Measurements from ENCODE around the gene SART3. TPM values are rescaled to one million over a fixed set of nuclear protein-coding genes. Genes with fewer than 3 reads are reported as not detected.
"Not testable (repeated sequence)": the region's sequence is repeated elsewhere in the genome, so short reads cannot be mapped to it uniquely, and the experiment has no call there.

Gene SART3
- total RNA-seq, 1 donor from 2014 or later = 43.5 TPM

DNA sequence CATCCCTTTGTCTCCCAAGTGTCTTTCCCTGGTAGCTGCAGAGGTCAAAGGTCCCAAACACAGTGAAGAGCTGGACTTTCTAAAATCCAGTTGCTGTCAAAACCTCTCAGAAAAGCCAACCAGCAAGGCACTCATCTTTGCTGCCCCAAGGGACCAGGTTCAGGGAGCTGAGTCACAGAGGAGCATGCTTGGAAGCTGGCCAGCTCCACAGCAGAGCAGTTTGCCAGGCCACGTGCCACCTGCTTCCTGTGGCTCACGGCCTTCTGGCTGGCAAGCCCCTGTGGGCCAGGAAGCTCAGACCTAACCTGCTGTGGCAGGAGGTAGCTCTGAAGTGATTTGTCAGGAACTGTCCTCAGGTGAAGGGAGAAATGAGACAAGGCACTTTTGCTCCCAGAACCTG is 5.0 kb upstream of the SART3 start:
- DNase-seq (ENCODE audit: low spot score) = peak; percentile 91

DNA sequence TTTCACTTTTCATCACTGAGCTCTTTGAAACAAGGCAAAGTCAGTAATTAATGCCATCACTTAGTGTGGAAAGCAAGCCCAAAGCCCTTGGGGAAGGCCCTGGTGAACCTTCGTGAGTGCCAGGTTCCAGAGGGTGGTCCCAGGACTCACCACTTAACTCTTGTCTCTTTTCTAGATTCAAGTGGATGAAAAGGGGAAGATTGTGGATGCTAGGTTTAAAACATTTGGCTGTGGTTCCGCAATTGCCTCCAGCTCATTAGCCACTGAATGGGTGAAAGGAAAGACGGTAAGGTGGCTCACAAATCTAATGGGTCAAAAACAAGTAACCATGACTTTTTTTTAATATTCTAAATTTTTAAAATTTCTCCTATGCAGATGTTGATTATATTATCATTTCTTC is 4.2 kb upstream of the SART3 start:
- peak; percentile 26 for DNase-seq (ENCODE audit: low spot score)

DNA sequence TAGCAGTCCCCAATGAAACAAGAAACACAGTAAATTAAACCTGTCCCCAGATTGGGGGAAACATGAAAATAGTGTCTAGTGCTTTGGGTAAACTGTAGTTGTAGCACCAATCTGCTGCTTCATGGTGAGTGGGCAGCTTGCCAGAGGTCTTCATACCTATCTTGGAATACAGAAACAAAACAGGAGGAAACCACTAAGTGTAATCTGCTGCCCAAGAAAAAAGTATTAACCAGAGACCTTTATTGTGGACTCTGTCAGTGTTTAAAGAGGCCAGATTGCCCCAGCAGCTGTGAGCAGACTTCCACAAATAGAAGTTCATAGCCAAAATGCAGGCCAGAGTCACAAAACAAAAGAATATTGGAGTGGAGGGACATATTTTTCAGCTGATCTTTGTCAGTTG is 3.8 kb upstream of the SART3 start:
- peak; percentile 12 for DNase-seq (ENCODE audit: low spot score)

DNA sequence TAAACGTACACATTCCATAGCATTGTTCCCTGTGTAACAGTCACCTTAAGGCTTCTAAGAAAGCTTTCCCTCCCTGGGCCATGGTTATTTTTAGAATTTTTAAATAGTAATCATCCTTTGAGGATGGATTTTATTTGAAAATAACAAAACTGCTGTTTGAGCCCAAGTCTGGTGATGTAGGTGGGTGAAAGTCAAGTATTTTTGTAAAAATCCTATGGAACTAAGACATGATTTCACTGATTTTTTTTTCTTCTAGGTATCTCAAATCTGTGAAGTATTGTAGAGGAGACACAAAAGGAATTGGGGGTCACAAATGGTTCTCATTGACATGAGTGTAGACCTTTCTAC is 2.8 kb upstream of the SART3 start:
- DNase-seq (ENCODE audit: low spot score) = no peak

DNA sequence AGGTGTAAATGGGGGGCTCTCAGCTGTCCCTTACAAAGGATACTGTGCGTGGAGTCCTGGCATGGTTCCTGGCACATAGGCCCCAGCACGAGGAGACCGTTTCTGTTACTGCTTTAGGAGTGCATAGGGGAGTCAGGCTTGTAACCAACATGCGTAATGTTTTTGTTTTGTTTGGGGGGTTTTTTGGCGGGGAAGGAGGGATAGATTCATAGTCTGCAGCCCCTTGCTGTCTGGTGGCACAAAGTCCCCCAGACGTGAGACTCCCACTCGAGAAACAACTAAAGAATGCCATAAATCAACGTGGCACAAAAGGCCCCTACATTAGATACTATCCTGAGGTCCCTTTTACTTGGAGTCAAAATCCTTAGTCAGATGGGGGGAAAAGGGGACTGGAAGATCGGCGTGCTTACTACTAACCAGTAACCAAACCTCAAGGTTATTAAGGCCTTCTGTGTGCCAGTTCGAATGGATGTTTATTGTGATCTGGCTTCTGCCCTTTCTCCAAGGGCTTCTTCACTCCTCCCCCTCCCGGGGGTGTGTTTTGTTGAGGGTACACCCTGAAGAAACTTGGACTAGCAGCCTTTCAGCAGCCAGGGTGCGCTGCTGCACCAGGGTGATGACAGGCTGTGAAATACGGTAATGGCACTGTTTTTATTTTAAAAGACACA is 2.3 kb upstream of the SART3 start:
- no peak for DNase-seq (ENCODE audit: low spot score)

DNA sequence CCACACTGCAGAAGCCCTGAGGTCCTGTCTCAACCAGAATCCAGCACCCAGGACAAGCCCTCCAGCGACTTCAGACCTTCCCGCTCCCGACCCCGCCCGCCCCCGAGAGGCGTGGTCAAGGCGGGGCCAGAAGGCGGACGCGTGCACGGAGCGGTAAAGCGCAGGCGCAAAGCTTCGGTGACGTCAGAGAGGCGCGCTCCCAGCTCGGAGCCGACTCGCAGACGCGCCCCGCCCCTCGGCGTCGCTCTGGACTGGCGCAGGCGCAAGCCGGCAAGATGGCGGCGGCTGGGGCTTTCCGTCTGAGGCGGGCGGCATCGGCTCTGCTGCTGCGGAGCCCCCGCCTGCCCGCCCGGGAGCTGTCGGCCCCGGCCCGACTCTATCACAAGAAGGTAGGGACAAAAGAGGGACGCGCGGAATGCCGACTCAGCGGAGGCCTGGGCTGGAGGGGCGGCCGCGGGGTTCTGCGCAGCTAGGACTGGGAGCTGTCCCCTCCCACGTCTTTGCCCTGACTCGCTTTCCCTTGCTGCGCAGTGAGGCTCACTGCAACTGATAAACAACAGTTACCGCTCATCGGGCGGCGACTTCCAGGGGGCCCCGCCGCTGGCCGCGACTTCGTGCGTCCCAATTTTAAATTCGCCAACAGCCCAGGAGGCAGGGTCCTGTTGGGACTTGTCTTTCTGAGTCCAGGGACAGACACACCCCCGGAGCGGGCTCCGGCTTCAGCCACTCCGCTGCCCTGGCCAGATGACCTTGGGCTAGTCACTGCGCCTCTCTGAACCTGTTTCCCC is 1.6 kb upstream of the SART3 start, which contains the start of gene ISCU:
Gene ISCU, plus strand, starts transcription at position 249 of the 788 bp plus-strand sequence. Its CDS starts 27 bp downstream, at position 276.
- DNase-seq (ENCODE audit: low spot score) = peak; percentile 100

DNA sequence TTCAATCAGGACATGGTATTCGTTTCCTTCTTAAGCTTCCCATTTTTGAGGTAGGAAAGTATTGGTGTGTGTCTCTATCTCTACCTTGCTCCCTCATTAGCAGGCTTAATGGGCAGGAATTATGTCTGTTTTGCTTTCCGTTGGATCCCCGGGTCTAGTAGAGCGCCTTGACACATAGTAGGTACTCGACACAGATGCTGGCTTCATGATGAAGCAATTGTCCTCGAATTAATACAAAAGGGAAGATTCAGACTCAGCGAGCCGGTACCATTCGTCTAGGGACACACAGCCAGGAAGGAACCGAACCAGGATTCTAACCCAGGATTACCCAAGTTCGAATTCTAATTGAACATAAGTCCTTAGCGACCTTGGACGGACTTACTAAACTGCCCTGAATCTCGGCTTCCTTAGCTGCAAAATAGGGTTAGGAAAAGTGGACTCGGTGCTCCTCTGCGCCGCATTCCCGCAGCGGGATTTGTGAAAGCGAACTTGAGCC is 927 bp upstream of the SART3 start:
- DNase-seq (ENCODE audit: low spot score) = no peak

DNA sequence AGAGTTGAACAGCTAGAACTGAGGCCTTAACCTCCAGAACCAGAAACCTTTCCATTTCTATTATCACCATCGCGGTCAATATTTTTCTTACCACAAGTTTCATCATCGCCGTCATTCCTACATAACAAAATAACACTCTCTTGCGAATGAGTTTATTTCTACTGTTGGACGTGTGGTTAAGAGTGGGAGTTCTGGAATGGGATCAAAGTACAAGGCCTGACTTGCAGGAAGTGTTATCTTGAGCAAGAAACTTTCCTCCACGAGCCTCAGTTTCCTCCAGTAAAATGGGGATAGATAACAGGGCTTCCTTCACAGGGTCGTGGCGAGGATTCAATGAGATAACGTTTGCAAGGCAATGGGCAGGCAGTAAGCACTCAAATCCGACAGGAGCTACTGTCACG is 652 bp downstream of the SART3 start:
- no peak for DNase-seq (ENCODE audit: low spot score)

DNA sequence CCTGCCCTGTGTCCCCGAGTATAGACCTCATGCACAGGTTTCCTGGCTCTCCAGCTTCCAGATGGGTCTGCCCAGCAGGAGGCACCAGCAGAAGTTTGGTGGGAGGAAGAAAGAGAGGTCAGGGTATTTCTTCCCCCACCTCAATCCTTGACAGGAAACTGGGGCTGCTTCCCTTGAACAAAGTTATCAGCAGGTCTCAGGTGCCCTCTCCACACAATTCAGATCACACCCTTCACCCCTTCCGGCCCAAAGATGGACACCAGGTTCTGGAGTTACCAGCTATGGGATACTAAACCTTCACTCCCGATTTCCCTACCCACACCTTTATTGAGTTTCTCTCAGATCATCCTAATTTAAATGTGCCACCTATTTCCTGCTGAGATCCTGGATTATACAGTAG is 1.2 kb downstream of the SART3 start:
- DNase-seq (ENCODE audit: low spot score) = no peak

DNA sequence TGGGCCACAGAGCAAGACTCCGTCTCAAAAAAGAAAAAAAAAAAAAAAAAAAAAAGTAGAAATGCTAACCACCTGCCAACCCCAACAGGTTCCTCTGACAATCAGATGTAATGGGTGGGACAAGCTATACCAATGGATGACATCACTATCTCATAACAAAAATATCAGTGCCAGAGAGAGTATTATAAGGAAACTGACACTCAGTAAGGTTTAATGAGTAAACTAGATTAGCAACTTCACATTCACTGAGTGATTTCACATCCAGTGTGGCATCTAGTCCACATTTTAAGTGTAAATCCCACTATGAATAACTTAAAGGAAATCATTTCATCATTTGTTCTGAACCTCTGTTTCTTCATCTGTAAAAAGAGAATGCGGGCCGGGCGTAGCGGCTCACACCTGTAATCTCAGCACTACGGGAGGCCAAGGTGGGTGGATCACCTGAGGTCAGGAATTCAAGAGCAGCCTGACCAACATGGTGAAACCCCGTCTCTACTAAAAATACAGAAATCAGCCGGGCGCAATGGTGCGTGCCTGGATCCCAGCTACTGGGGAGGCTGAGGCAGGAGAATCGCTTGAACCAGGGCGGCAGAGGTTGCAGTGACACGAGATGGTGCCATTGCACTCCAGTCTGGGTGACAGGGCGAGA is 1.8 kb downstream of the SART3 start:
- no peak for DNase-seq (ENCODE audit: low spot score)

DNA sequence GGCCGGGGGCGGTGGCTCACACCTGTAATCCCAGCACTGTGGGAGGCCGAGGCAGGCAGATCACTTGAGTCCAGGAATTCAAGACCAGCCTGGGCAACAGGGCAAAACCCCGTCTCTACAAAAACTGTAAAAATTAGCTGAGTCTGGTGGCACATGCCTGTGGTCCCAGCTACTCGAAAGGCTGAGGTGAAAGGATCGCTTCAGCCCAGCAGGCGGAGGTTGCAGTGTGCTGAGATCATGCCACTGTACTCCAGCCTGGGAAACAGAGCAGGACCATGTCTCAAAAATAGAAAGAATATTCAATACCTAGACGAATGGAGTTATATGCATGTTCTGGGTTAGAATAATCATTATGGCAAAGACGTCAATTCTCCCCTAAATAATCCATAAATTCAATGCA is 5.6 kb downstream of the SART3 start:
- not testable (repeated sequence) for DNase-seq (ENCODE audit: low spot score)

DNA sequence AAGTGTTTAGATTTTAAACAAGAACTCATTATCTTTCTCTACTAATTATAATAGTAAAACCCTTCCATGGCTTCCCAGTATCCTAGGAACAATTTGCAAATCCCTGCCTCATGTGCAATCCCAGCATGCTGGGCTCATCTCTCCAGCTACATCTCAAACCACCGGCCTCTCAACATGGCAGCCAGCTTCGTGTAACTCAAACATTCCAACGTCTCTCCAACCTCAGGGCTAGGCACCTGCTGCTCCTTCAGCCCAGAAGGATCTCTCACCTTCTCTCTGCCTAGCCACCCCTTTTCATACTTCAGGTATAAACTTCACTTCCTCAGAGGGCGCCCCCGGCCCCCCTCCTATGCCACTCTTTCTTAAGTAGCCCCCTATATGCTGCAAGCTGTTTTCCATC is 7.2 kb downstream of the SART3 start:
- no peak for DNase-seq (ENCODE audit: low spot score)

DNA sequence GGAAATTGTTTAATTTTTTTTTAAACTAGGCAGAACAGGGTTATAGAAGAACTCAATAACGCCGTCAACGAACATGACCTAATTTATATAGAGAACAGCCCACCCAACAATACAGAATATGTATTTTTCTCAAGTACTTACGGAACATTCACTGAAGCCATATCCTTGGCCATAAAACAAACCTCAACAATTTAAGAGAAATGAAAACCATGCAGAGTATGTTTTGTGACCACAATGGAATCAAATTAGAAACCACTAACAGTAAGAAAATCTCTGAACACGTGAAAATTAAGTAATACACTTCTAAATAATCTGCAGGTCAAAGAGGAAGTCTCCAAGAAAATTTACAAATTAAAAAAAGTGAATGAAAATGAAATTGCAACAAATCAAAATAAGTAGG is 9.4 kb downstream of the SART3 start:
- no peak for DNase-seq (ENCODE audit: low spot score)

DNA sequence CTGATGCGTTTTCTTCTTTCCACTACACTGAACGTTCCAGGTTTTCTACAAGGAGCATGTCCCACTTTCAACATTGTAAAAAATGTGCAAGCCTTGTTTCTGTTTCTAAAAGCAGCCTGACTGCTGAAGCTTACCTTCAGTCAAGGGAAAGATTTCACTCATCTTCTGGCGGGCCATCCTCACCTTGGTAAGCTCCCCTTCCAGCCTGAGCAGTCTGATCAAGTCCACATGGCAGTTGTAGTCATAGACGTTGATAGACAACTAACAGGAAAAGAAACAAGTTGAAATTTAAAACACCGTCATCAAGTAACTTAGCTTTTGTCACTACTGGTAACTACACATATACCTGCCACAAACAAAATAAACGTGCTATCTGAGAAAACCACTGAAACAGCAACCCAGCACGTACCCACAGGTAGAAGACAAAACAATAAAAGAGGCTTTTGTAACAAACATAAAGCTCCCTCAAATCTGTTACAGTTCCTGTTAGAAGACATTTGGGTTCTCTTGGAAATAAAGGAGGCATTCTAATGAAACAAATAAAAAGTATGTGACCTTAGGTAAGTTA is 11.9 kb downstream of the SART3 start:
- DNase-seq (ENCODE audit: low spot score) = no peak

DNA sequence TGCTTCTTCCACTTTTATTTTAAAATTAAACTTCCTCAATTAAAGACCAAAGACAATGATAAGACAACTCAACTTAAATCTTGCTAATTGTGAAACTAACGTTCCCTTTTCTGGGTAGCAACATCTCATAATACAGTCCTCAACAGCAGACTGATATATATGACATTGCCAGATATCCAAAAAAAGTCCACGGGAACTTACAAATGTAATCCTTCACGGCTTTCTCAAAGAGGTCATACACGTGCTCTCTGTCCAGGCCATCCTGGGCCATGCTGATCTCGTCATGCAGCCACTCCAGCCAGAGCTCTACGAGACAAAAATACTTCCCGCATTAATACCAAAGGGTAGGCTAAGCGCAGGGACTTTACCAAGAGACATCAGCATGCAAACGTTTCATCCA is 13.3 kb downstream of the SART3 start:
- DNase-seq (ENCODE audit: low spot score) = no peak

DNA sequence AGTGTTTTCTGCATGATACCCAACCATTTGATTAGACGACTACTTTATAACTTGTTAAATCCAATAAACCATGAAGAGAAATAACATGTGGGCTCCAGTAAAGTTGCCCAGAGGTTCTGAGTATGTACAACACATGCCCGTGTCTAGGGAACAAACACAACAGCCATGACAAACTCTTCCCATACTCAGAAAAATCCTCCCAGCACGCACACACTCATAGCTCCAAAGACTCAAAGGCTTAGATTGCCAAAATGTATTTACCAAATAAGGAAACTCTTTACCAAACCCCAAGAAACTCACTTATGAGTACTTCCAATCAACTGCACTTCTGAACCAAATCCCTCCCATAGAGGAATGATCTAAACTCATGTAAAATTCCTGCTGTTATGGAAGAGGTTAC is 17.3 kb downstream of the SART3 start:
- no peak for DNase-seq (ENCODE audit: low spot score)

DNA sequence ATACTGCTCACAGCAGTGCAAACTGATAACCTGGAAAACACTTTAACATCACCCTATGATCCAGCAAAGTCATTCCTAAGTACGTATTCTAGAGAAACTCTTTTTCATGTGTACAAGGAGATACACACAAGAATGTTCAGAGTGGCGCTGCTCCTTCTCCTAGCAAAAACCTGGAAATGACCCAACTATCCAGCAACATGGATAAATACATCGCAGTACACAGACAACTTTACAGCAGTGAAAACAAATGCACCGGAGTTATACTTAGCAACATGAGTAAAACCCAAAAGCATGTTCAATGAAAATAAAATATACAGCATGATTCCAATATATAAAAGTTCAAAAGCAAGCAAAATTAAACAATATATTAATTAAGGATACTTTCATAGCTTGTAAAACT is 18.7 kb downstream of the SART3 start:
- DNase-seq (ENCODE audit: low spot score) = no peak

DNA sequence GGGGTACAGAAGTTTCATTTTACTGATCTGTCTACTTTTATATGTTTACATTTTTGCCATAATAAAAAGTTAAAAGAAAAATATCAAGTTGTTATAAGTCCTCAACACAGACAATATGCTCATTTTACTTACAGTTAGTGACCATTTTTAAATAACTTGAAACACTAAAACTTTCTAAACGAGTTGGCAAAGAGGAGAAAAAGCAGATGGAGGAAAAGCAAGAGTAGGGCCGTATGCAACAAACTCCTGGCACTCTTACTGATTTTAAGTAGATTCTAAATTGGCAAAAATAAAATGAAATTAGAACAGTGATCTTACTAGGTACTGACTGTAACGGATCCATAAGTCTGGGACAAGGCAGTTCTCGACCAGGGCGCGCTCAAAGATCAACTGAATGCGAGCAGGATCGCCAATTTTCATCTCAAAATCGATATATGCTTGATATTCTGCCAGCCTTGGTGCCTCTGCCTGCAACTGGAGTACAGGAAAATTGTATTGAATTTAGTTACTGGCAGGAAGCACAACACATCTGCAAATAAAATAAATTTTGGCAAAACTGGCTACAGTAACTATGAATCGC is 22.3 kb downstream of the SART3 start:
- no peak for DNase-seq (ENCODE audit: low spot score)

DNA sequence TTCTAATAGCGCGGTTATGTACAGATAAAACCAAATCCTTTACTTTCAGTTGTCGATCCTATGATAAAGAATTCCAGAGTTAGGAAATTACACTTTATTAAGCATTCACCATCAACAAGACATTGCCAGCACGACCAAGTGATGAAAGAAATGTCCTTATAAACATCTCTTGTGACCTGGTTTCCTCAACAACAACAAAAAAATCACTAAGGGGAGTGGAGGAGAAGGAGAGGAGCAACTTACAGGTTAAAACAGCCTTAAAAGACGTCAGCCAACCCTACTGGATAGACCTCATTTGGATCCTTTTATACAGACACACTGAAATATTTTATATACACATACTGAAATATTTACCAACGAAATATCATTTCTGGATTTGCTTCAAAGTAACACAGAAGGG is 22.8 kb downstream of the SART3 start:
- no peak for DNase-seq (ENCODE audit: low spot score)

DNA sequence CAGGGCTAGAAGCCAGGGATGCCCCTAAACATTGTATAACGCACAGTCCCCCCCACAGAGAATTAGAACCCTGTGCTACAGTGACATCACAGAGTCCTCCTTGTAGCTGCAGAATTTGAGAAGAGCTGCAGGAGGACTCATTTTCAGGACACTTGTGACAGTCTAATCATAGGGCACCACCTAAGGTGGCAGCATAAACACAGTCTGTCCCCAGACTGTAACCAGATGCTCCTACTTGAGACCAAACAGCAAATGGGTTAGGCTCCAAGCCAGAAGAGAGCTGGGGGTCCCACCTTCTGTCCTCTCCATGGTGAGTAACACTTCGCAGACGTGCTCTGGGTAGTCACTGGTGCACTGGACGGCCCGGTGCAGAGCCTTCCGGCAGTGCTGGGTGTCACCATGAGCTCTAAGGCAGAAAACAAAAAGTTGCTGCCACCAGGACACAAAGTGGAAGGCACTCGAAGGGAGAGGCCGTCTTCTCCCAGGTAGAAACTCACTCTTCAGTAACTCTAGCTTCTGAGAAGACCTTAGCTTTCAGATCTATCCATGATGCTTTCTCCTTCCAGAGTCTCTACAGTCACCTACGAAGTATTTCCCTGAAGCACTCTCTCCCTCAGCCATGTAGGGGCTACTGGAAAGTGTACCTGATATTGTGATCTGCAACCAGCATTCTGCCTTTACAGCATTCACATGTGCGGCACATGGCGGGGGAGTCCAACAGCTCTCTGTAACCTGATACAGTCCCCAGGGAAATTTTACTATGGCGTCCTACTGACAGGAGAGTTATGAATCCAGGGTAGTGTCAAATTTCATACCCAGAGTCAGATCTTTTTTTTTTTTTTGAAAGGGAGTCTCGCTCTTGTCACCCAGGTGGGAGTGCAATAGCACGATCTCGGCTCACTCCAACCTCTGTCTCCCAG is 28.8 kb downstream of the SART3 start:
- no peak for DNase-seq (ENCODE audit: low spot score)

DNA sequence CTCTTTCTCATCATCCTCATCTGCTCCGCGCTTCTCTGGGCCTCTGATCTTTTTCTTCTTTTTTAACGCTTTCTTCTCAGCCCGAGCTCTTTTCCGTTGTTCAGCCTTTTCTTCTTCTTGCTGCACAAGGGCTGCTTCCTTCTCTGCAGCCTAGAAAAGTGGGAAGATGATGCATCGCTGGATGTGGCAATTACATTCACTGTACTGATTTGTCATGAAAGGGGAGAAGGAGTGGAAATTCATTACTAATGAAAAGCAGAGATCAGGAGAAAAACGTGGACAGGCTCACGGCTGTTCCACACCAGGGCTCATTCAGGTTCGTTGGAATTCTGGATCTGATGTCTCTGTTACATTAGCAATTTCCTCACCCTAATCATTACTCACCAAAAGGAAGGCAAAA is 30.8 kb downstream of the SART3 start:
- no peak for DNase-seq (ENCODE audit: low spot score)

Measured in mesenteric fat pad (tissue), 1 donor.